ENCODE data around the gene SH3RF3.

The SH3RF3 gene

DNA sequence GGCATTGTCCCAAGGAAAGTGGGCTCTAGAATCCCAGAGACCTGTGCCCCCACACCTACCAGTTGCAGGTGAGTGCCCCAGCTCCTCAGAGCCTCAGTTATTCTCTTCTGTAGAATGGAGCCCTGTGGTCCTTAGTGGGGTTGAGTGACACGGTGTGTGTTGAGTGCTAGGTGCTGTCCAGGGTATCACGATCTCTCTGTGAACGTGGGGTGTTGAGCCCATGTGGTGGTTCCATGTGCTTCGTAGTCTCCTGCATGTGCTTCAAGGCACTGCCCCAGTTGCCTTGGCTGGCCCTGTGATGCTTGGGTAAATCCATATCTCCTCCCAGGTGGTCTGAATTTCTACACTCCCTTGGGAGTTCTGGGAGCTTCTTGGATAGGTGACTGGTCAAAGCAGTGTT, 54.9 kb downstream of the SH3RF3 start:
- no peak for DNase-seq (ENCODE audit: low read depth)

DNA sequence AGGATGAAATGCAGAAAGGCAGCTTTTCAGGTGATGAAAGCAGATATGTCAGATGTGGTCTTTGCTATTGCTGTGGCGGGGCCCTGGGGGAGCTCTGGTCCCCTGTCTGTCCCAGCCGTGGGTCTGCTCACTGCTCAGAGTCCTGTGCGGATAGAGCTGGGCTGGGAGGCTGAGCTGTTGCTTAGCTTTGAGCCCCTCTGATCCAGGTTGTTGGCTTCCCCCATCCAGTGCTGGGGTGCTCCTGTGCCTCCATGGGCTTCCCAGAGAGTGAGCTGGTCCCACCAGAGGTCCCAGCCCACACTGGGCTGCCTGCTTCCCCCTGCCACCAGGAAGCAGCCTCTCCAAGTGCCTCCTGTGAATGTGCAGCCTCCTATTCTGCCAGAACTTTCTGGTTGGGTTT, 55.4 kb downstream of the SH3RF3 start:
- no peak for DNase-seq (ENCODE audit: low read depth)

DNA sequence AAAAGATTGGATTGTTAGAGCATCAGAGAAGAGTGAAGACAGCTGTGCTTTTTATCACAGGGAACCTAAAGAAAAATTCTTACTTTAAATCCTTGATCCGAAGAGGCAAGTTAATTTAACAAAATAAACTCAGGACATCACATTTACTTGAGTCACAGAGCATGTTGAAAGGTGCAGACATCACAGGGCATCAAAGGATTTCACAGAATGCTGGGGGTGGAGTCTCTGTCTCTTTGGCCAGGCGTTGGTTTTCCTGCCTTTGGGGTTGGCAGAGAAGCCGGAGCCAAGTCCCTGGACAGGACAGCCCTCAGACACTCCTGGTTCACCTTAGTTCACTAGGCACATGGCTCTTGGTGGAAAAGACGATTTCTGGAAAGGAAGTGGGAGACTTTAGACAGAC, 56.3 kb downstream of the SH3RF3 start:
- DNase-seq (ENCODE audit: low read depth): no peak

DNA sequence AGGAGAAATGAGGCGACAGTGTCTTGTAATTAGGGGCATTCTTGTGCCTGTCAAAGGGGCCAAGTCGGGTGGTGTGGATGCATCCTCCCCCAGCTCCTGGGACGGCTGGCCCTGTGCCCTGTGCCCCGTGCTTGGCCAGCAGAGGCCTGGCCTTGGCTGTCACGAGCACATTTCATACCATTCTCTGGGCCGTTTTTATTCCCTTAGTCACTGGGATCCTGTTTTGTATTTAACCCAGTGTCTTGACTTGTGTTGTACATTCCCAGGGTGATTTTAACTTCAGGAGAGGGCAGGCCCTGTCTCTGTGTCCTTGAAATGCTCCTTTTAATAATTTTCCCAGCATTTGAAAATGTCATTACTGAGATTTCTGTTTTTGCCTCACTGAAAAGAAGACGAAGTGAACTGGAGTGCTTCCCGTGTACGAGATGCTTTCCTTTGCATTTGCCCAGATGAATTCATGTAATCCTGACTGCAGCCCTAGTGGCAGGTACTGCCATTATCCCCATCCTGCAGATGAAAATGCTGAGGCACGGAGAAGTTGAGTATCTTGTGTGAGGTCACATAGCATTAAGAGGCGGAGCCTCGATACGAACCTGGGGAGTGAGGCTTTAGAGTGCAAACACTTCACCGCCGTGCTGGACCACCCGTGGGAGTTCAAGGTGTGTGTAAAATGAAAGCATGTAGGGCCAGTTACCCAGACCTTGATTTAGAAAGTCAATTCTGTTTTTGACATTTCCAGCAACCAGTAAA, 57.0 kb downstream of the SH3RF3 start:
- DNase-seq (ENCODE audit: low read depth): no peak

DNA sequence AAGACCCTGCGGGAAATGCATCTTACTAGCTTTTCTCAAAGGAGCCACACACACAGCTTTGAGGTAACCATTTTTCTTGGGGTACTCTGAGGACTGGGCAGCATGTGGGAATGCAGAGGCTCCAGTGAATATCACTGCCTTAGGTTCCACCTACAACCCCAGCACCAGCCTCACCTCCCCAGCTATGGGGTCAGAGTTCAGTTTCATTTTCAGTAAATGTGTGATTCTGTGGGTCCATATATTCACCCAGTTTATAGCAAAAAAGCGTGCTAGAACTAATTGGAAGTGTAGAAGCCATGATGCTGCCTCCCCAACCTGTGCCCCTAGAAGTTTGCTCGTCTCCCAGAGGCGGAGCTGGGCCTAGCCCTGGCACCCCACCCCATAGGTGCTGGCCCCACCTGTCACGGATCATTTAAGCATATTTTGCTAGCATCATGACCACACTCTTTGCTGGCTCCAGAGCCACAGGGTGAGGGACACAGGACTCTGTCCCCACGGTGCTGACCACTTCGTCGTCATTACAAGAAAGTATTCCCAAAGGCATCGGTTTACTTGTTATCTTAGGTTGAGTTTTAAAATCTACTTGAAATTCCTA, 57.7 kb downstream of the SH3RF3 start:
- no peak for DNase-seq (ENCODE audit: low read depth)

DNA sequence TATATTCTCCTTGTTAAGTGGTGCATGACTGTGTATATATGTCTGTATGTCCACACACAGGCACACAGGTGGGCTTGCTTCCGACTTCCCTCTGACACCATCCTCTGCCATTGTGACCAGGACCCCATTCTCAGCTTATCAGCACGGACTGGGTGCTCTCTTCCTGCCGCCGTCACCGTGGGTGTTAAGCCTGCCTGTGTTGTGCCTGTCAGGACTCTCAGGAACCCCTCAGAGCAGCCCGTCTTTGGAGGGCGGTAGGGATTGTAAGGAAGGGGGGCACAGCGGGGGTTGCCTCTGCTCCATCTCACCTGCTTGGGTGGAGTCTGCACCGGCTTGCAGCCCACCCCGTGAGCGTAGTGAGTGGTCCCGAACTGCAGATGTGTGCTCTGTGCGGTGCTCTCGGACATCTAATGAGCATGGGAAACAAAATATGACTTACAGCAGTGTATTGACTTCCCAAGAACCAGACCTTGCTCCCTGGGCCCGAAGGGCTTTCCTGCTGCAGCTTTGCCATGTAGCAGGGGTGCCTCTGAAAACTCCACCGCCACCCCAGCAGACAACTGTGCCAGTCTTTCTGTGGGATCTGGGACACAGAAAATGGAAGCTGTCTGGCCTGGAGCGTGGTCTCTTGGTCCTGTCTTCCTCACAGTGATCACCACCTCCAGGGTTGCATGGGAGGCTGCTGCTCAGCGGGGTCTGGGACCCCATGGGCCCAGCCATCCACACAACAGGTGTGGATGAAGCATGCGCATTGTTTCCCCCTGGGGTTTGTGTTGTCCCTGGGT, 58.9 kb downstream of the SH3RF3 start:
- DNase-seq (ENCODE audit: low read depth): no peak

DNA sequence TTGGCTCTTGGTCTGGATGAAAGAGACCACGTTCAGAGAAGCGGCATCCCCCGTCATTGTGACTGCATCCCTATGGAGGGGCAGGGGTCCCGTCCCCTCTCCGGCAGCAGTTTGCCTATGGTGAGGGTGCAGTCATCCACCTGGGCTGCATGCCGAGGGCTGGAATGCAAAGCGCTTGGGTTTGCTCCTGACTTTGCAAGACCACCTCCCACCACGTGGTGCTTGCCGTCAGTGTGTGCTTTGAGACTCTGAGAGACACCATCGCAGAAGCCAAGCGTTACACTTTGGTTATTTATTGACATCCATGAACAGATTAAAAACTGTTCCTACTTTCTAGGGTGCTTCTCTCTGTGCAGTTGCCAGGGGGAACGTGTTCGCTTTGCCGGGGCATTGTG, 59.5 kb downstream of the SH3RF3 start:
- no peak for DNase-seq (ENCODE audit: low read depth)

DNA sequence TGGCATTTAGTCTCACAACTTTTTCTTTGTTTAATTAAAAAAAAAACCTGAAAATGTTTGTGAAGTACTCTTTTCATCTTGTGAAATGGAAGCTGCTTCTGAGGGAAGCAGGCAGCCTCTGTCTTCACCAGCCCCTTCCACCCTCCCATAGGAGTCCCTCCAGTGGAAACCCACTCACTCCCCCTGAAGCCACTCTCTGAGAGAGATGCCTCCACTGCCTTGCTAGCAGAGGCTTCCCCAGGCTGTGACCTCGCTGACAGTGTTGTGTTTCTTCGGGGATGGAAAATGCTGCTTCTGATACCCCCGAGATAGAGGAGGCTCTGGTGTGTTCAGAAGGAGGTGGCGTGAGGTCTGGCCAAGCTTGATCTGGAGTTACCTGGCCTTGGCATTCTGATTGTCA, 59.9 kb downstream of the SH3RF3 start:
- DNase-seq (ENCODE audit: low read depth): no peak

DNA sequence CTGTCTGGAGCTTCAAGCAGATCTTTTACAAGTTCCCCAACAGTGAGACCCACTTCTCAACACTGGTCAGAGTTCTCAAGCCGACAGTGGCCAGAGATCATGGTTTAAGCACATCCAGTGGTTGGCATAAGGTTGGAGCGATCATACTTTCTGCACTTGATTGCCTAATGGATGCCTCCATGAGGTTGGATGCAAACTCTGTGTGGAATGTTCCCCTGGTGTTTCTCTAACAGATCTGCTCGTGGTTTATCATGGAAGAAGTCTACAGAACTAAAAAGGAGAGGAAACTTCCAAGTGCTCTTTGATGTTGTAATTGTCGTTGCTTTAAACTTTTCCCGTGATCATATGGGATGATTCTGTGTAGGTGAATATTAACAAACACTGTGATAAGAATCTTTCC, 60.7 kb downstream of the SH3RF3 start:
- DNase-seq (ENCODE audit: low read depth): no peak

DNA sequence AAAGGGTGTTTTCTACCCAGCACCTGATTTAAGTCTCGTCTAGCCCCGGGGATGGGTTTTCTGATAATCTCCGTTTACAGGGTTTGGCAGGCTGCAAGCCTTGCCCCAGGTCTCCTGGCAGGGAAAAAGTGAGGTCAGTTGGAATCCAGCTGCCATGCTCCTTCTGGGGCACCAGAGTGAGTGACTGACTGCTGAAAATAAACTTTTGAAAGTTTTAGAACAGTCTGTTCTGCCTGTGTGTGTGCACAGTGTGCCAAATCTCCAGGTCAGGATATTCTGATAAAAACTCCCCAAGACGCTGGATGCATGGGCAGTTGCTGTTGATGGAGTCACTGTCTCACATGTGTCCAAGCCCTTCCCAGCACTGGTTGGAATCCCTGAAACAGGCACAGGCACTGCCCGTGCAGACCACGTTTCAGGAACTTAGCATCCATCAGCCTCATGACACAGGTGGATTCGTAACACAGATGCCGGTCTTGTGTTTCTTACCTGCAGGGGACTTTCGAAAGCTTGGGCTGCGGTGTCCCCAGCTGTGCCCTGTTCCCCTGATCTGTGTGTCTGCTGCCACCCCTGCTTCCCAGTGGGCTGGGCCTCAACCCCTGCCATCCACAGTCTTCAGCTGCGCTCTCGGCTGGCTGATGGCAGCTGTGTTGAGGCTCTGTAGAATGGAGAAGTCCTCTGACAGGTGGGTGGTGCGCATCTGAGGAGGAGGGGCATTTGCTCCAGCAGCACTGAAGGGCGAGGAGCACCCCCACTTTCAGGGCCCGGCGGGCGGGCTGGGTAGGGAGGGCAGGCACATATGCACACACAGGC, 65.0 kb downstream of the SH3RF3 start:
- no peak for DNase-seq (ENCODE audit: low read depth)

DNA sequence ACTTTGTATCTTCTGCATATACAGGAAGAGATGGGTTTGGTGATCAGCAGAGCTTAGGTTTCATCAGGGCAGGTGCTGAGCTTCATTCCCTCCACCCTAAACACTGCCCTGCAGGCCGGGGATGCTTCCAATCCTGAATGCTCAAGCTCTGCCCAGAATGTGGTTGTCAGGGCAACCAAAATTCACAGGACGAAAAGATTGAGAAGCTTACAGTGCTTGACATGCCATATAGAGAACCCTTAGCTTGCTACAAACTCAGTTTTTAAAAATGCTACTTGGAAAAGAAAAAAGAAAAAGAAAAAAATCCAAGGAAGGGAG, 65.6 kb downstream of the SH3RF3 start:
- DNase-seq (ENCODE audit: low read depth): no peak

DNA sequence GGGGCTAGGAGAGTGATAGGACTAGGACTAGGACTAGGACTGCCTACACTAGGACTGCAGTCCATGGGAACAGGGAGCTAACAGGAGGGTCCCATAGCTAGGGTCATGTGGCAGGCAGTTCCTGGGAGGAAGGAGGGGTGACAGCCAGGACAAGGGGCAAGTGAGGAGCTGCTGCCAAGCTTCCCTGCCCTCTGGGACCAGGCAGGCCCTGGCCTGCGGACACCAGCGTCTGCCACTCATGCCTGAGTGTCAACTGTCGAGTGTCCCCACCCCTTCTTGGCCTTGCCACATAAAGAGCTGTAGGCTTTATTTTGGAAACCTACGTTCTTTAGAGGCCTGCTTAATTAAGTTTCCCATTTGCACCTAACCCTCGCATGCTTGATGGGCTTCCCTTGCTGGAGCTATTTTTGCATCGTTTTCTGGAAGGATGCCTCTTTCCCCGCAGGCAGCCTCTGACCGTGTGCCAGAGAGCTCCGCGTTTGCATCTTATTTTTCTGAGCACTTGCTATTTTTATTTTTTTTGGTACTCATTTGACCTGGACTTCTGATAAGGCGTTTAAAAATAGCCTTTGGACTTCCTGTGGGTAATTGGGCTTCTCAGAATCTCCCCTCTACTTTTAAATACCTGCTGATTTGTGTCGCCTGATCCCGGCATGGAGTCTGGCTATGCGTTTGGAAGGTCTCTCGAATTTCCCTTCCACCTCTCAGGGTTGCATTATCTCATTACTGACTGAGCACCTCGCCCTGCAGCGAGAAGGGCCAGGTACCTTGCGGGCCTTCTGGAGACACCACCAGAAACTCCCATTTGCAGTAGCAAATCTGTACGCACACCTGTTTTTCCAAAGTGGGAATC, 66.4 kb downstream of the SH3RF3 start:
- DNase-seq (ENCODE audit: low read depth): no peak

DNA sequence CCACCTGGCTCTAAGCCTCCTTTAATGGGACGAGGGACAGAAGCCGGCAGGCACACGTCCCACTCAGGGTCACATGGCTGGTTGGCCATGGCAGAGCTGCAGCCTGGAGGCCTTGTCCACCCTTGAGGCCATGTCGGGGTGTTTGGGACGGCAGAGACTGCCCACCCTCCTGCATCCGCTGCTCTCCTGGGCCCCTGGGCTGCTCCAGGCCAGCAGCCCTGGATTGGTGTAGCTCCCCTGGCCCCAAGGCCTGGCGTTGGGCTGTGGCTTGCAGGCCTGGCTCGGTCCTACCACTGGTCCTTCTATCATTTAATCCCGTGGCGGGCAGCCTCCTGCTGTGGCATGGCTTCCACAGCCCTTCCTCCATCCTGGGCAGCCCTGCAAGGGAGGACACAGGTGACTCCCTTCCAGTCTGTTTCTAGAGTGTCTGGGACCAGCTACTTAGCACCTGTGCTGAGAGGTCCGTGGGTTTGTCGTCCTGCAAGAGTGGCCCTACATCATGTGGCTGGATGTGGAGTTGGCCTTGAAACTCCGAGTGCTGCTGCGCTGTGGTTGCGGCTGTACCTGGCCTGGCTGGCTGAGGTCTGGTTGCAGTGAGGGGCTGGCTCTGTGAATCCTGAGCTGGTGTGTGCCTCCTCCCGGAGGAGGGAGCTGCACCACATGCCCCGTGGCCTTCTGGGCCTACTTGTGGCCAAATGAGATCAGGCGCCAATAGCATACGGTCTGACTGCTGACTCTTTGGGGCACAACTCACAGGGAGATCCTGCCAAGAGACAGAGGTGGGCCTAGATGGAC, 67.3 kb downstream of the SH3RF3 start:
- DNase-seq (ENCODE audit: low read depth): no peak

DNA sequence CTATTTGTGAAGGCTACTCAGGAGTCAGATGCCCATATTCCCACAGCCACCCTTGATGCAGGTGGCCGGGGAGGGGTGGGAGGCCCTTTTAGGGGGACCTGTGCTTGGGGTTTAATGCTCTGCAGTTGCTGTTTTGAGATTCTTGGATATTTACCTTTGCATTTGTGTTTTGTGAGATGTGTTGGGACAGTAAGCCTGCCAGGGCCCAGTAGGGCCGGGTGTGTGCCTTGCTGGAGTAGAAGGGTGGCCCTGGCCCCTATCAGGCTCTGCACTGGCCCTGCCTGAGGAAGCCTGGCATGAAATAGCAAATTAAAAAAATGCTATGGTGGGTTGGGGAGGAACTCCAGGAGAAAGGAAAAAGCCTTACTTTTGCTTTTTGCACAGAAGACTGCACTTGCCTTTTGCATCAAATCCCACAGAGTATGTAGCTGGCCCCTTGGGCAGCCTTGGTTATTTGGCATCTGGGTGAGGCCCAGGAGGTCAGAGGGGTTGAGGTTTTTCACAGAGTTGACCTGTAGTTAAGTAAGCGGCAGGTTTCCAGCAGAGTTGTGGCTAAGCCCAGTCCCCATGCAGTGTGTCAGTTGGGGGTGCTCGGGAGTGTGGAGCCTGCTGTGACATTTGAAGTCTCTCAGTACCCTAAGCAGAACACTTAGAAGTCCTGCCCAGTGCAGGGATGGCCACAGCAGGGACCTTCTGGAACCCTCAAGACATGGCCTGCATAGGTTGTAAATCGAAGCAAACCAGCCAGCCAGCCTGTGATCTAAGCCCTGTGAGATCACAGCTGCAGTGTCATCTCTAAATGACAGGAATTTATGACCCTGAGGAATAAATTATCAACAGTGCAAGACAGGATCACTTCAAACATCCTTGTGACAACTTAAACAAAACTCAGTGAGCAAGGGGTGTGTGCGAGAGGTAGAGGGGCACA, 68.8 kb downstream of the SH3RF3 start:
- no peak for DNase-seq (ENCODE audit: low read depth)

DNA sequence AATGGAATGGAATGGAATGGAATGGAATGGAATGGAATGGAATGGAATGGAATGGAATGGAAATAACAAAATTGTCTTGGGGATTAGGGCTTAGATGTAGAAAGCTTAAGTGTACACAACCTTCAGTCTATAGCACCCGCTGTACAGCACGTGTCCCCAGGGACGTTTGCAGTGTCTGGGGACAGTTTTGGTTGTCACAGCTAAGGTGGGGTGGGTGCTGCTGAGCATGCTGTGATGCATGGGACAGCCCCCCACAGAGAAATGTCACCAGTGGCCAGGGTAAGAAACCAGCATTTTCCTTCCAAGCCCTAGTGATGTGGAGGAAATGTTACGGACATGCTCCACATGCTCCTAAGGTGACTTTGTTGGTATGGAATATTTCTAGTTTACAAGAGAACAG, 70.8 kb downstream of the SH3RF3 start:
- no peak for DNase-seq (ENCODE audit: low read depth)

DNA sequence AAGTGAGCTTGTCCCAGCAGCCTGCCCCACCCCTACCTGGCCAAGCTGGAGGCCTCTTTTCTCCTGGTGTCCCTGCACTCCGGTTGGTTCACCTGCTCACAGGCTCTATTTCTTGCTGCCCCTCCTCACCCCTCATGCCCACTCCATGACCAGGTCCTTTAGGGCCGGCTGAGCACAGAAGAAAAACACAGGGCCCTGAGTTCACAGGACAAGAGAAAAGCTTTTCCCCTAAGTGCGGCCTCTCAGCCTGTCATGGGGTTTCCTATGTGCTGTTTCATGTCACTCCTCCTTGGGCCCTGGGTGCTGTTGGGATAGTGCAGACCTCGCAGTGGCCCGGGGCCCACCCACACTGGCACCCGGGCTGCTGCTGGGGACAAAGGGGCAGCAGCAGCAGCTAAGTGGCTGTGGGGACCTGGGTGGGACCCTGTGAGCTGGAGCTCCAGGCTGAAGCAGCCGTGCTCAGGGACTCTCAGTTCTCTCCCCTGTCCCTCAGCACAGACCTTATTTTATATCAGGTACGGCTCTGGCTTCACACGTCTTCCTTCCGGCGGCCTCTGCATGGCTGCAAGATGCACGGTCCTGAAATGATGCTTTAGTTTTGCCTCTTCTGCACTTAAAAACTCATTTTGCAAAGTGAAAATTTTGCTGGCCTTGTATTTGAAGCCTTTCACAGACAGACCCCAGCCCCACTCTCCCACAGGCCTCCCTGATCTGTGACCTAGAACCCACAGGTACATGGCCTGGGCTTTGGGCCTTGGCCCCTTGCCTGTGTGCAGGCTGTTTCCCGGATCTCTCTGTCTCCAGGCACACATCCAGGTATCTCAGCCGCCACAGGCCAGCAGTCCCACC, 71.8 kb downstream of the SH3RF3 start:
- no peak for DNase-seq (ENCODE audit: low read depth)

DNA sequence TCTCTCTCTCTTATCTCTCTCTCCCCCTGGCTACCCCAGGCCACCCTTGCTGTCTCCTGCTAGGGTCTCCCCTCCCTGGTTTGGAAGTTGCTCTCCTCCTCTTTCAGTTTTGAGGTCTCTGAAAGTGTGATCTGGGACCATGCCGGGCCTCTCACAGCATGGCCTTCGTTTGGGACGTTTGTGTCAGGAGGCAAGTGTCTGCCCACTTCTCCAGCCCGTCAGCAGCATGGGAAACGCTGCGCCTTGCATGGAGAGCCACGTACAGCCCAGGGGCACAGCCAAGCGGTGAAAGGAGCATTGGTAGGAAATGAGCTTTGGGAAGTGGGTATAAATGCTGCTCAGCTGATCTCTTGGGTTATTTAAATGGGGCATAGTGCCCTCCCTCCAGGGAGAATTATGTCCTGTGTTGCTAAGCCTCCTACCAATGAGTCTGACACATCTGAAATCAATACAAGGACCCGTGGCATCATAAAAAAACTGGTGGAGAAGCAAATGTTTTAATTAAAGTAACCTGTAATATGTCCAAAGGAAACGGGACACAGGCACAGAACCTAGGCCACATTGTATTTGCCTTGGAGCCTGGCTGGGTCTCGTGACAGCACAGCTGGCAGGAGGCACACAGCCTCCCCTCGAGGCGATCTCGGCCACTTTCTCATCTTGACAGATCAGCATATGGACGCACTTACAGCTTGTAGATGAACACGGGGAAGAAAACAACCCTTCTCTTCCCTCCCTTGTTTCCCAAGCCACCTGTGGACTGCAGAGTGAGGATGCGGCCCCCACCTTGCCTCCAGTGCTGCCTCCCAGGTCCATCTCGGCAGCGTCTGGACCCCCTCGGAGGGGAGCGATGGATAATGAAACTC, 72.7 kb downstream of the SH3RF3 start:
- DNase-seq (ENCODE audit: low read depth): no peak

DNA sequence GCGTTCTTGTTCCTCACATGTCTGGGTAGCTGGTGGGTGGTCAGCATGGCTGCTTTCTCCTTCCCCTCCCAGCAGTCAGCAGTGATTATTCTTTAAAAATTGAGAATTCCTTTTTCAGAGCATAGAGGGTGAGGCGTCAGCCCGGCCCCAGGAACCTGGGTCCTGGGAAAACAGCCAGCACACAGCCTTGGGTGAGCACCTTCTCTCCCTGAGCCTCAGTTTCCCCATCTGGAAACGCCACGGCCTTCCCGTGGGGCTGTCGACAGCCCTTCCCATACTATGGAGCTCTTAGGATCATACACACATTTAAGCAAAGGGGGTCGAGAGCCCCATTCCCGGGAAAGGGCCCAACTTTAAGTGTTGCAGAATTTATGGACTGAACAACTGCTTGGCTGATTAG, 73.5 kb downstream of the SH3RF3 start:
- no peak for DNase-seq (ENCODE audit: low read depth)

Measured in activated T-cell treated with anti-CD3 and anti-CD28 coated beads for 1 hour (primary cell).